A673 (cell line): ENCODE data around the gene IKBIP.

ENCODE experiments used
- EZH2 ChIP-seq: fragments of 200-600 bp; sonication (generic); IDR thresholded peaks from 2 replicates; pipeline ENCODE4 v1.6.1; 2017; ENCODE audit warnings: borderline replicate concordance, low read depth, mild to moderate bottlenecking, mixed read lengths, antibody characterized with exemption, low read length; ENCODE audit not compliant: poor library complexity, severe bottlenecking
- TF ChIP-seq, protein P1 (sequence below): fragments of 300-800, 200-600 bp; sonication (generic); conservative IDR thresholded peaks from 2 replicates; pipeline ENCODE4 v1.5.1; 2017; ENCODE audit warnings: low read depth, mild to moderate bottlenecking, antibody characterized with exemption, low read length, moderate library complexity, mixed read lengths

DNA sequence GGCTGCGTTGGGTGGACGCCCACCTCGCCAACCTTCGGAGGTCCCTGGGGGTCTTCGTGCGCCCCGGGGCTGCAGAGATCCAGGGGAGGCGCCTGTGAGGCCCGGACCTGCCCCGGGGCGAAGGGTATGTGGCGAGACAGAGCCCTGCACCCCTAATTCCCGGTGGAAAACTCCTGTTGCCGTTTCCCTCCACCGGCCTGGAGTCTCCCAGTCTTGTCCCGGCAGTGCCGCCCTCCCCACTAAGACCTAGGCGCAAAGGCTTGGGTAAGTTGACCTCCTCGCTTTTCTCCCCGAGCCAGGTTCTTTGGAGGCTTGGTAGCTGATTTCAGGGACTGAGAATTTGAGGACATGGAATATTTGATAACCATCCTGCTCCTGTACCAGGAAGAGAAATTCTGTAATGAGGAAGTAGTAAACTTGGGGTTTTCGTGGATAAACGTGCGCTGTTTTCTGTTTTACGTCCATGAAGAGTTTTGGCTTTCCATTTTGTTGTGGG is 1.0 kb upstream of the IKBIP start:
- TF ChIP-seq, protein P1, sequence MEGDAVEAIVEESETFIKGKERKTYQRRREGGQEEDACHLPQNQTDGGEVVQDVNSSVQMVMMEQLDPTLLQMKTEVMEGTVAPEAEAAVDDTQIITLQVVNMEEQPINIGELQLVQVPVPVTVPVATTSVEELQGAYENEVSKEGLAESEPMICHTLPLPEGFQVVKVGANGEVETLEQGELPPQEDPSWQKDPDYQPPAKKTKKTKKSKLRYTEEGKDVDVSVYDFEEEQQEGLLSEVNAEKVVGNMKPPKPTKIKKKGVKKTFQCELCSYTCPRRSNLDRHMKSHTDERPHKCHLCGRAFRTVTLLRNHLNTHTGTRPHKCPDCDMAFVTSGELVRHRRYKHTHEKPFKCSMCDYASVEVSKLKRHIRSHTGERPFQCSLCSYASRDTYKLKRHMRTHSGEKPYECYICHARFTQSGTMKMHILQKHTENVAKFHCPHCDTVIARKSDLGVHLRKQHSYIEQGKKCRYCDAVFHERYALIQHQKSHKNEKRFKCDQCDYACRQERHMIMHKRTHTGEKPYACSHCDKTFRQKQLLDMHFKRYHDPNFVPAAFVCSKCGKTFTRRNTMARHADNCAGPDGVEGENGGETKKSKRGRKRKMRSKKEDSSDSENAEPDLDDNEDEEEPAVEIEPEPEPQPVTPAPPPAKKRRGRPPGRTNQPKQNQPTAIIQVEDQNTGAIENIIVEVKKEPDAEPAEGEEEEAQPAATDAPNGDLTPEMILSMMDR, result no peak
- no peak for TF ChIP-seq EZH2
